GM12892 (cell line): ENCODE measurements around the gene ANKRD53.

Experiments used
- POLR2A ChIP-seq: IDR thresholded peaks from 2 replicates; pipeline ENCODE4 v1.6.1; 2011; ENCODE audit warnings: low read depth, low read length, control low read depth
- TAF1 ChIP-seq: IDR thresholded peaks from 2 replicates; pipeline ENCODE4 v1.6.1; 2011; ENCODE audit warnings: low read depth, mild to moderate bottlenecking, control low read depth, low read length, borderline replicate concordance

- TF ChIP-seq POLR2A = no peak
- TF ChIP-seq TAF1 = no peak
These were observed 26.4 kb downstream of the ANKRD53 start for GRCh38 chr2:71004857-71005256.
